IPS-11a (cell line): ENCODE data around the gene AGR2.

Experiments used
- H3K4me3 ChIP-seq: one replicate; pipeline ENCODE4 v1.5.1; 2013; ENCODE audit warnings: low read depth, low read length, control low read depth

AGR2 gene

GRCh38 chr7:16743236-16743635 is 61.6 kb downstream of the AGR2 start:
- no peak overlapping the region for H3K4me3 ChIP-seq

DNA sequence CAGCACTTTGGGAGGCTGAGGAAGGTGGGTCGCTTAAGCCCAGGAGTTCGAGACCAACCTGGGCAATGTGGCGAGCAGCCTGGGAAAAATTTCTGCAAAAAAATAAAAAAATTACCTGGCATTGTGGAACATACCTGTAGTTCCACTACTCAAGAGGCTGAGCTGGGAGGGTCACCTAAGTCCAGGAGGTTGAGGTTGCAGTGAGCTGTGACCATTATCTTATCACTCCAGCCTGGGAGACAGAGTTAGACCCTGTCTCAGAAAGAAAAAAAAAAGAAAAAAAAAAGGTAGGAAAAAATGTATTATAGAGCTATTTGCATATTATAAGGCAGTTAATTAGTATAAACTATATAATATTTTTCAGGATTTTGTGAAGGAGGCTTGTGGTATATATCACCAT is 62.3 kb downstream of the AGR2 start:
- H3K4me3 ChIP-seq: no peak overlapping the region
